H1 (cell line): Measurements from ENCODE around the gene TMEM250. TPM values are rescaled to one million over a fixed set of nuclear protein-coding genes. Genes with fewer than 3 reads are reported as not detected.

Experiments
- ATF2 ChIP-seq: IDR thresholded peaks from 2 replicates; pipeline ENCODE4 v1.6.1; 2012; ENCODE audit warnings: low read length, inconsistent platforms
- CBX8 ChIP-seq: fragments of 300-800, 300-1000 bp; sonication (generic); IDR thresholded peaks from 2 replicates; pipeline ENCODE4 v1.7.1; 2016; ENCODE audit warnings: low read depth, low read length, borderline replicate concordance
- CHD1 ChIP-seq: IDR thresholded peaks from 2 replicates; pipeline ENCODE4 v1.6.1; 2012; ENCODE audit warnings: low read depth, low read length, improper control_type of control experiment
- CTBP2 ChIP-seq: IDR thresholded peaks from 2 replicates; pipeline ENCODE4 v1.7.0; 2011; ENCODE audit warnings: borderline replicate concordance, mild to moderate bottlenecking, moderate library complexity, mixed read lengths, low read length; ENCODE audit not compliant: insufficient read depth, insufficient read length
- EGR1 ChIP-seq: IDR thresholded peaks from 2 replicates; pipeline ENCODE4 v1.6.1; 2011; ENCODE audit warnings: low read depth, low read length, borderline replicate concordance
- RAD21 ChIP-seq, 2 experiments: IDR thresholded peaks in 1 of 2; conservative IDR thresholded peaks in 1 of 2; 2 replicates each; pipeline ENCODE4 v1.6.1; 2011; ENCODE audit warnings: low read depth in 2 of 2, low read length in 2 of 2, improper control_type of control experiment in 1 of 2, inconsistent platforms in 1 of 2, mild to moderate bottlenecking in 1 of 2, moderate library complexity in 1 of 2
- RBBP5 ChIP-seq: IDR thresholded peaks from 2 replicates; pipeline ENCODE4 v1.7.1; 2012; ENCODE audit warnings: low read depth, mild to moderate bottlenecking, inconsistent platforms, low read length, moderate library complexity, borderline replicate concordance
- SRF ChIP-seq: IDR thresholded peaks from 2 replicates; pipeline ENCODE4 v1.6.1; 2011; ENCODE audit warnings: mild to moderate bottlenecking, low read depth, low read length, moderate library complexity
- polyA plus RNA-seq, 7 experiments: library from polyadenylated mRNA; depleted of rRNA in 3 of 7; stranded (reverse) in 5 of 7; unstranded in 2 of 7; fragments of >200 nt in 5 of 7; fragments of 200-250 nt in 2 of 7; gene quantifications; 1 replicate in 5 of 7; 2 replicates in 1 of 7; 4 replicates in 1 of 7; pipeline versions ENCODE4 v1.2.1 to v1.2.3, GENCODE V29; 2011 to 2013; ENCODE audit warnings: missing spikeins in 2 of 7, mixed read lengths in 2 of 7
- total RNA-seq: library from RNA; stranded (reverse); fragmentation: NEBNext Ultra II Directional; extraction: Animal tissue kit (Norgen Biotek cat#: 25700); gene quantifications from 2 replicates; pipeline ENCODE4 v1.2.1, GENCODE V29; 2021

The TMEM250 gene
- total and polyA plus RNA-seq, 2 of the 8 experiments (the other 6 are each of a cell fraction or from before 2014, with no cell fraction given) = 22.3 to 34.9 TPM

DNA sequence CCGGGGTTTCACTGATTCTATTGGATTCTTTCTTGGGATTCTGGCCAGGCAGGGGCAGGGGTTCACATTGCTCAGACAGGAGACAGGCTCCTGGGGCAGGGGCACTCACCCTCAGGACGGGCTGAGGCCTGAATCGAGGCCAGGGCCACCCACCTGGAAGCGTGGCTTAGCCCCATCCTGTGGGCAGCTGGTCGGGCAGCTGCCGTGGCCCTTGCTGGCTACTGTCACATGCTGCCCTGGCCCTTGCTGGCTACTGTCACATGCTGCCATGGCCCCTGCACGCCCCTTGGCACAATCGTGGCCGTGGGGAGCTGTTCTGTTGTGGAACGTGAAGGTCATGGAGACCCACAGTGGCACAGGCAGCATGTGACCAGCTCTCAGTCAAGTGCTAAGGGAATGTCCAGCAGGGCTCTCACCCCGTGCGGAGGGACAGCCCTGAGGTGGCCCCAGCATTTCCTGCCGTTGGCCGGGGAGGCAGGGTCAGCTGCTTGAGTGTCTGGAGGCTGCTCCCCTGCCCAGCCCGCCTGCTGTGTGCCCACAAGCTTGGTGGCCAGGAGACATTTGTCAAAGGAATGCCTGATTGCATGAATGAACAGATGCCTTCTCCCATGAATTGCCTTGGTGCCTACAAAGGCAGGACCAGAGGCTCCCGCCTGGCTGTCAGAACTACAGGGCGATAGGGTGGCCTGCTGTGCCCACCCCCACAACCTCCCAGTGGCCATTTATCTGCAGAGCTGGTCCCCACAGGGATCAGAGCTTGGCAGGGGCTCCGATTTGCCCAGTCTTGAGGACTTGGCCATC is 16.9 kb upstream of the TMEM250 start (continued):
- TF ChIP-seq RAD21 (IDR thresholded peaks at IDR 0.05 in 1 of 2, conservative IDR thresholded peaks at IDR 0.05 in 1 of 2; ENCODE audit: low read depth in 2 of 2, low read length in 2 of 2) (no peak), CBX8 (no peak), ATF2 (no peak), SRF (no peak), RBBP5 (no peak), CHD1 (no peak), CTBP2 (no peak), EGR1 (no peak)
